MM.1S (cell line): ENCODE measurements around the gene IFNA8.
A peak's percentile ranks its signal among the peaks of the same experiment; 100 is the strongest.

ENCODE experiments used
- DNase-seq: peaks from one replicate; pipeline ENCODE4 v3.0.0-alpha.2; 2015
- H2AFZ ChIP-seq: fragments of 300-600 bp; sonication (generic); 2 replicates; pipeline ENCODE4 v1.6.0; 2016; ENCODE audit warnings: antibody characterized with exemption, low read length
- H3F3A ChIP-seq: fragments of 300-600 bp; sonication (generic); 2 replicates; pipeline ENCODE4 v1.6.1; 2016; ENCODE audit warnings: mild to moderate bottlenecking, antibody characterized with exemption, low read length, moderate library complexity, mixed read lengths; ENCODE audit not compliant: insufficient read depth
- H3K27ac ChIP-seq: fragments of 300-600 bp; sonication (generic); 2 replicates; pipeline ENCODE4 v1.5.1; 2016; ENCODE audit warnings: mild to moderate bottlenecking, low read length
- H3K27me3 ChIP-seq: fragments of 300-600 bp; sonication (generic); replicated peaks from 2 replicates; pipeline ENCODE4 v1.6.0; 2016; ENCODE audit warnings: low read length; ENCODE audit not compliant: insufficient read depth
- H3K36me3 ChIP-seq: fragments of 300-600 bp; sonication (generic); replicated peaks from 2 replicates; pipeline ENCODE4 v1.6.1; 2016; ENCODE audit warnings: mild to moderate bottlenecking, low read length, mixed read lengths; ENCODE audit not compliant: insufficient read depth
- H3K4me1 ChIP-seq: fragments of 300-600 bp; sonication (generic); 2 replicates; pipeline ENCODE4 v1.6.1; 2016; ENCODE audit warnings: low read length, mixed read lengths
- H3K4me2 ChIP-seq: fragments of 300-600 bp; sonication (generic); 2 replicates; pipeline ENCODE4 v1.6.0; 2016; ENCODE audit warnings: low read depth, low read length
- H3K4me3 ChIP-seq: fragments of 300-600 bp; sonication (generic); 2 replicates; pipeline ENCODE4 v1.5.1; 2016; ENCODE audit warnings: low read length, mixed read lengths
- H3K79me2 ChIP-seq: fragments of 300-600 bp; sonication (generic); 2 replicates; pipeline ENCODE4 v1.6.1; 2016; ENCODE audit warnings: mixed run types, low read length, mixed read lengths
- H3K9ac ChIP-seq: fragments of 300-600 bp; sonication (generic); 2 replicates; pipeline ENCODE4 v1.6.1; 2016; ENCODE audit warnings: low read length, mixed read lengths
- H3K9me2 ChIP-seq: fragments of 300-600 bp; sonication (generic); replicated peaks from 2 replicates; pipeline ENCODE4 v1.6.1; 2016; ENCODE audit warnings: mild to moderate bottlenecking, low read length, mixed read lengths; ENCODE audit not compliant: insufficient read depth
- H3K9me3 ChIP-seq: fragments of 300-600 bp; sonication (generic); replicated peaks from 2 replicates; pipeline ENCODE4 v1.6.1; 2016; ENCODE audit warnings: mild to moderate bottlenecking, low read length, mixed read lengths; ENCODE audit not compliant: insufficient read depth
- H4K20me1 ChIP-seq: fragments of 300-600 bp; sonication (generic); 2 replicates; pipeline ENCODE4 v1.6.1; 2016; ENCODE audit warnings: mild to moderate bottlenecking, low read length, moderate library complexity, mixed read lengths; ENCODE audit not compliant: insufficient read depth
- CTCF ChIP-seq: fragments of 300-600 bp; sonication (generic); IDR thresholded peaks from 2 replicates; pipeline ENCODE4 v1.5.1; 2016; ENCODE audit warnings: antibody characterized with exemption, low read length, mixed read lengths
- EZH2 ChIP-seq: fragments of 300-600 bp; sonication (generic); optimal IDR thresholded peaks from 2 replicates; pipeline ENCODE3; 2017; ENCODE audit warnings: low read depth, mild to moderate bottlenecking, antibody characterized with exemption, low read length, mixed read lengths
- EZH2phosphoT487 ChIP-seq: fragments of 300-600 bp; sonication (generic); IDR thresholded peaks from 2 replicates; pipeline ENCODE4 v1.6.1; 2018; ENCODE audit warnings: antibody characterized with exemption, low read length

IFNA8 gene

GRCh38 chr9:21392270-21392669, 16.6 kb upstream of the IFNA8 start:
- TF ChIP-seq EZH2 (no peak), EZH2phosphoT487 (no peak), CTCF (peak; percentile 13; the same call in 1 of the 2 replicates)
- H4K20me1 ChIP-seq: no peaks in the 10 kb centered on the region
- H3K4me2 ChIP-seq: no peak overlapping the region
- no peaks in the 10 kb centered on the region for H3K9me2 ChIP-seq
- no peak overlapping the region for H3K9ac ChIP-seq
- H3K9me3 ChIP-seq: no peaks in the 10 kb centered on the region
- H2AFZ ChIP-seq: no peak overlapping the region
- no peaks in the 10 kb centered on the region for H3K36me3 ChIP-seq
- no peaks in the 10 kb centered on the region for H3K27me3 ChIP-seq
- H3K4me1 ChIP-seq: no peaks in the 10 kb centered on the region
- no peaks in the 10 kb centered on the region for H3F3A ChIP-seq
- no peak overlapping the region for H3K4me3 ChIP-seq
- no peak overlapping the region for H3K27ac ChIP-seq
- no peaks in the 10 kb centered on the region for H3K79me2 ChIP-seq
- DNase-seq: no peak

GRCh38 chr9:21395778-21396717, 12.9 kb upstream of the IFNA8 start:
- no peaks in the 10 kb centered on the region for H3K9me3 ChIP-seq
- H3K9ac ChIP-seq: no peak overlapping the region
- H3K4me3 ChIP-seq: no peak overlapping the region
- no peaks in the 10 kb centered on the region for H3K9me2 ChIP-seq
- no peaks in the 10 kb centered on the region for H3K27me3 ChIP-seq
- H4K20me1 ChIP-seq: no peaks in the 10 kb centered on the region
- no peak for TF ChIP-seq EZH2
- no peak for TF ChIP-seq EZH2phosphoT487
- no peak for TF ChIP-seq CTCF
- H3K4me1 ChIP-seq: 0 out of 2 replicates have a peak, but pooled peaks cover 3% of the 10 kb centered on the region
- no peaks in the 10 kb centered on the region for H3K79me2 ChIP-seq
- H3K36me3 ChIP-seq: no peaks in the 10 kb centered on the region
- H3K27ac ChIP-seq: no peak overlapping the region
- no peak overlapping the region for H3K4me2 ChIP-seq
- no peak overlapping the region for H2AFZ ChIP-seq
- no peak for DNase-seq
- peaks cover 5% of the 10 kb centered on the region; the same call in 1 of the 2 replicates for H3F3A ChIP-seq

GRCh38 chr9:21398955-21399489, 9.9 kb upstream of the IFNA8 start:
- Histone ChIP-seq H3K4me3 (no peak overlapping the region), H3K36me3 (no peaks in the 10 kb centered on the region), H3K4me1 (0 out of 2 replicates have a peak, but pooled peaks cover 3% of the 10 kb centered on the region), H3K27ac (no peak overlapping the region), H4K20me1 (no peaks in the 10 kb centered on the region), H3K27me3 (no peaks in the 10 kb centered on the region), H3K9me3 (no peaks in the 10 kb centered on the region), H3K79me2 (no peaks in the 10 kb centered on the region), H2AFZ (no peak overlapping the region), H3K9ac (no peak overlapping the region), H3K9me2 (no peaks in the 10 kb centered on the region), H3K4me2 (peak overlapping the region; percentile 9; the same call in 1 of the 2 replicates), H3F3A (peaks cover 5% of the 10 kb centered on the region; the same call in 1 of the 2 replicates)
- TF ChIP-seq CTCF (no peak), EZH2 (no peak), EZH2phosphoT487 (no peak)
- DNase-seq: peak; percentile 61
